ENCODE measurements around the gene HCFC1R1.

The HCFC1R1 gene

DNA sequence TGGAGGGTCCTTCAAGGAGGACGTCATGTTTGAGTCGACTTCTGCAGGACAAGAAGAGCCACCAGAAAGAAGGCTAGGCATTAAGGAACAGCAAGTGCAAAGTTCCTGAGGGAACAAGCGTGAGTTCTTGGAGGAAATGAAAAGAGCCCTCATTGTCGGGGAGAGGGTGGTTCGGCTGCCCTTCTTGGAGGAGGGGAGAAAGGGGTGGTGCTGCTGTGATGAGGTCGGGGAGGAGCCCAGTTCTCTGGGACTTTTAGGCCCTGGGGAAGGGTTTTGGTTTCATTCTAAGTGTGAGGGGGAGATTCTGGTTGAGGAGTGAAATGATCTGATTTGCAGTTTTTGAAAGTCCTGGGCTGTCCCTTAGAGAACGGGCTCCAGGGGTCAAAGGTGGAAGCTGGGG, 8.9 kb upstream of the HCFC1R1 start:
- DNase-seq = no peak

DNA sequence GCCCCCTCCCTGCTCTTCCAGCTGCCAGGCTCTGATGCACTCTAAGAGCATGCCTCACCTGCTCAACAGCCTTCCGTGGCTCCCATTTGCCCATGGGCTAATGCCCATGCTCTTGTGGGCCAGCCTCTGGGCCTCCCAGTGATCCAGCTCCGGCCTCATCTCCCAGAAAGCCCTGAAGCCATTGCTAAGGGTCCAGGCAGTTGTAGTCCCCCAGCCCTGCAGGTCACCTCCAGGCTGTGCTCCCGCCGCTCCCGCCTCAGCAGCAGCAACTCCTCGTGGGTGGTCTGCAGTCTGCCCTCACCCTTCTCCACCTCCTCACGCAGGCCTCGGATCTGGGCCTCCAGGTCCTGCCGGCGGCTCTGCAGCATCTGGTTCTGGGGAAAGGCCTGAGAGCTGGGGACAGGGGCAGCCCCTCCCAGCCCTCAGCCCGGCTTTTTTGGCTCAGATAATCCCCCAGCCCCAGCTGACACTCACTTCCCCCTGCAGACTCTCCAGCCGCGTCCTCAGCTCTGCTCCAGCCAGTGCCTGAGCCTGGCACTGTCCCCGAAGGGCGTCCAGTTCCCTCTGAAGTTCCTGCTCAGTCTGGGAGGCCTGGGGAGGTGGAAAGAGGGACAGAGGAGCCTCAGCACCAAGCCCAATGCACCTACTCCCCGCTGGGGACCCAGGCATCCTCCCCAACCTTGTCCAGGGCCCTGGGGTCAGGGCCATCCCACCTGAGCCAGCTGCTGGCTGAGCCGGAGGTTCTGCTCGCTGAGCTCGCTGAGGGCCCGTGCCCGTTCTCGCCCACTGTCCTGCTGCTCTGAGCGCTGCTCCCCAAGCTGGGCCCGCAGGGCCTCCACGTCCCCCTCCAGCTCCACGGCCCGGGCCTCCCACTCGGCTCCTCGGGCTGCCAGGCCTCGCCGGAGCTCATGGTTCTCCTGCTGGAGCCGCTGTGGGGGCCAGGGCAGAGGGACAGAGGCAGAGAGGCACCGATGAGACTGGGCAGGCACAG, 6.8 kb upstream of the HCFC1R1 start:
- no peak for DNase-seq

DNA sequence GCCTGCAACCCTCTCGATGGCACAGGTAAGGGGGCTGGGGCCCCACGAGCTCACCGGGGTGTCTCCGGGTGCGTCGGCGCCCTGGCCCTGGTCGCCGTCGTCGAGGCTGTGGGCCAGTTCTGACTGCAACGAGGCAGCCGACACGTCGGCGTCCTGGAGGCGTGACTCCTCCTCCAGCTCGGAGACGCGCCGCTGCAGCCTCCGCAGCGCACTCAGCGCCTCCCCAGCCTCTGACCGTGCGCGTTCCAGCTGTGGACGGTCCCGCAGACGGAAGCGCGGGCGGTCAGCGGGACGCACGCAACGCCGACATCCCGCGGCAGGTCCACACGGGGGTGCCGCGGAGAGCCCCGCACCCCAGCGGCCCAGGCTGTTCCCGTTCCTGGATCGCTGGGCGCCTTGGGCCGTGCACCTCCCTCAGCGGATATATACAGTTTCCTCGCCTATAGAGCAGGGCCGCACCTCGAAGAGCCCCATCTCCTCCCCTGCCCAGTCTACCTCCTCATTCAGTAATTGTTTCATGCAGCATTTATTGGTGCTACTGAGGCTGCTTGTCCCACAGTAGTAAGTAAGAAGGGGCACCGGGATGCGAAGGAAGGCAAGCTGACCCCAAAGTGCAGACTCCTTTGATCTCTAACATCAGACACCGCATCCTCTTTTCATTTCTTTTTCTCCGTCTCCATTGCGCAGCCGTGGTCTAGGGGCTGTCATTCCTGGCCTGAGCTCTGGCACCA, 5.9 kb upstream of the HCFC1R1 start:
- DNase-seq = peak in 1 of 4 experiments; percentile 24

DNA sequence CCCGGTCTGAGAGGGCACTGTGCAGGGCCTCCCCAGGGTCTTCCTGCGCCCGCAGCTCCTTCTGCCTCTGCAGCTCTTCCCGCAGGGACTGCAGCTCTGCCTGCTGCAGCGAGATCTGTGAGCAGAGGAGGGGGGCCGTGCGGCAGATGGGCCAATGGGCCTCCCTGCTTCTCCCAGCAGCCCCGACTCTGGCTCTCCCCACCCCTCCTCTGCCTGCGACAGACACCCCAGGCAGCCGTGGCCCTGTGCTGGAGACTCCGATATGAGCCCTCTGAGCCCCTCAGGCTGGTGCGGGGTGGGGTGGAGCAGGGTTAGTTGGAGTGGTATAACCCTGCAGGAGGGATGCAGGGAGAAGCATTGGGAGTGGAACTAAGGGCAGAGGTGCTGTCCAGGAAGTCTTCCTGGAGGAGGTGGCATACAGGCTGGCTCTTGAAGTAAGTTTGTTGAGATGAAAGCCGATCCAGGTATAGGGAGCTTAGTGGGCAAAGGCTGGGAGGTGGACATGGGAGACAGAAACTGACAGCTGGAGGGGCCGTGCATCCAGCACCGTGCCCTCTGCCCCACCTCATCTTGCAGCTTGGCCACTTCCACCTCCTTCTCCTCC, 5.1 kb upstream of the HCFC1R1 start:
- DNase-seq = no peak

DNA sequence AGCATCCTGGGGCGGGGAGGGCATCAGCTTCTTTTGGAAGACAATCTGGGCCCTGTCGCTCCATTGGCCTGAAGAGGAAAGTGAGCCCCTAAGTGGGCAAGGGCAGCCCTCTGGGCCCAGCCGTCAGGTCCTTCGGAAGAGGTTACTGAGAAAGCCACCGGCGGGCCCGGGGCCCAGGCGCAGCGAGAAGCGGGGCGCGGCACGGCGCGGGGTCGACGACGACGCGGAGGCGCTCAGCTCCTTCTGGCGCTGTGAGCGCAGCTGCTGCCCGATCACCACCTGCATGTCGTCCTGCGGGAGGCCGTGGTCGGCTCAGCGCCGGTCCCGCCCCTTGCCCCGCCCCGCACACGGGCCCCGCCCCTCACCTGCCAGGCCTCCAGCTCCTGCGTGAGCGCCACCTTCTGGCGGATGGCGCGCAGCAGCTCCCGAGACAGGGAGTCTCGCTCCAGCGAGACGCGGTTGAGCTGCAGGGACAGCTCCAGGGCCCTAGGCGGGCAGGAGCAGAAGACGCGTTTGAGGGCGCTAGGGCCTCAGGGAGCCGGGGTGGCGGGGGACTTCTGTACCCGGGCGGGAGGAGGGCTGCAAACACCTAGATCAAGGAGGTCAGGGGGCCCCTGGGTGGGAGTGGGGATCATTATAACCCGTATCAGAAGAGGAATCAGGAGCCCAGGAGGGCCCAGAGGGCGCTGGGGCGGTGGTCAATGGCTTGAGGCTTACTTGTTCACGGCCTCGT, 4.4 kb upstream of the HCFC1R1 start:
- peak; percentile 75 to 82 (median 76) for DNase-seq

DNA sequence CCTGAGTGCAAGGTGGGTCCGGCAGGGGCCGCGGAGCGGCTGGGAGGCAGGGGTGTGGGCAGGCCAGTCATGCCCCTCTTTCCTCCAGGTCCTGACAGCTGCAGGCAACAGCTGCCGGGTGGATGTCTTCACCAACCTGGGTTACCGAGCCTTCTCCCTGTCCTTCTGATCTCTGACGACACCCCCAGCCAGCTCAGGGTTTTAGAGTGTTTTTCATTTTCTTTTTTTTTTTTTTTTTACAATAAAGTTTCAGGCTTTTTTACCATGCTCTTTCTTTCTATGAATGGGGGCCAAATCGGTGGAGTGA, 3.7 kb upstream of the HCFC1R1 start:
- no peak for DNase-seq

DNA sequence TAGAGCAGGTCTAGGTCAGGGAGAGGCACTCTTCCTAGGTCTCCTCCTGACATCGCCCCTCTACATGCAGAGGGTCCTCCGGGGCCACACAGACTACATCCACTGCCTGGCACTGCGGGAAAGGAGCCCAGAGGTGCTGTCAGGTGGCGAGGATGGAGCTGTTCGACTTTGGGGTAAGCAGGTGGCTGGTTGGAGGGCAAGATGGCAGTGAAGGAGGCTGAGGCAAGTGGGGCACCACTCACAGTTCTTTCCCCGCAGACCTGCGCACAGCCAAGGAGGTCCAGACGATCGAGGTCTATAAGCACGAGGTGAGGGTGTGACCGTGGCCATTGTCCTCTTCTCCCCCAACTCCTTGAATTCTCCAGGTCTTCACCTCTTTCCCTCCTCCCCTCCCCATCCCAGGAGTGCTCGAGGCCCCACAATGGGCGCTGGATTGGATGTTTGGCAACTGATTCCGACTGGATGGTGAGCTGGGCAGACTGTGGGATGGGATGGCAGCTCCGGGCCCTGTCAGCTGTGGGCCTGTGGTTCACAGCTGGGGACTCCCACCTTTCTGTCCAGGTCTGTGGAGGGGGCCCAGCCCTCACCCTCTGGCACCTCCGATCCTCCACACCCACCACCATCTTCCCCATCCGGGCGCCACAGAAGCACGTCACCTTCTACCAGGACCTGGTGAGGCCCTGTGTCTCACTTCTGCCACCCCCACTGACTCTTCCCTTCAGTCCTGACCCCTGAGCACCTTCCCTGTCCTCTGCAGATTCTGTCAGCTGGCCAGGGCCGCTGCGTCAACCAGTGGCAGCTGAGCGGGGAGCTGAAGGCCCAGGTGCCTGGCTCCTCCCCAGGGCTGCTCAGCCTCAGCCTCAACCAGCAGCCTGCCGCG, 3.1 kb upstream of the HCFC1R1 start:
- no peak for DNase-seq

DNA sequence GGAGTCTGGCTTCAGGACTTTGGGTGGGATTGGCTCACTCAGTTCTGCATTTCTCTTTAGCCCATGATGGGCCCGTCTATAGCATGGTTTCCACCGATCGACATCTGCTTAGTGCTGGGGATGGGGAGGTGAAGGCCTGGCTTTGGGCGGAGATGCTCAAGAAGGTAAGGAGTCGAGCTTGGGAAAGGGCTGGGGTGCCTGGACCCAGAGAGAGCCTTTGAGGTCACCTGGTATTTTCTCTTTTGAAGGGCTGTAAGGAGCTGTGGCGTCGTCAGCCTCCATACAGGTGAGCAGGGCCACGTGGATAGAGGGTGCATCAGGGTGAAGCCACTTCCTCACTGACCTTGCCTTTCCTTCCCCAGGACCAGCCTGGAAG, 2.2 kb upstream of the HCFC1R1 start:
- no peak for DNase-seq

DNA sequence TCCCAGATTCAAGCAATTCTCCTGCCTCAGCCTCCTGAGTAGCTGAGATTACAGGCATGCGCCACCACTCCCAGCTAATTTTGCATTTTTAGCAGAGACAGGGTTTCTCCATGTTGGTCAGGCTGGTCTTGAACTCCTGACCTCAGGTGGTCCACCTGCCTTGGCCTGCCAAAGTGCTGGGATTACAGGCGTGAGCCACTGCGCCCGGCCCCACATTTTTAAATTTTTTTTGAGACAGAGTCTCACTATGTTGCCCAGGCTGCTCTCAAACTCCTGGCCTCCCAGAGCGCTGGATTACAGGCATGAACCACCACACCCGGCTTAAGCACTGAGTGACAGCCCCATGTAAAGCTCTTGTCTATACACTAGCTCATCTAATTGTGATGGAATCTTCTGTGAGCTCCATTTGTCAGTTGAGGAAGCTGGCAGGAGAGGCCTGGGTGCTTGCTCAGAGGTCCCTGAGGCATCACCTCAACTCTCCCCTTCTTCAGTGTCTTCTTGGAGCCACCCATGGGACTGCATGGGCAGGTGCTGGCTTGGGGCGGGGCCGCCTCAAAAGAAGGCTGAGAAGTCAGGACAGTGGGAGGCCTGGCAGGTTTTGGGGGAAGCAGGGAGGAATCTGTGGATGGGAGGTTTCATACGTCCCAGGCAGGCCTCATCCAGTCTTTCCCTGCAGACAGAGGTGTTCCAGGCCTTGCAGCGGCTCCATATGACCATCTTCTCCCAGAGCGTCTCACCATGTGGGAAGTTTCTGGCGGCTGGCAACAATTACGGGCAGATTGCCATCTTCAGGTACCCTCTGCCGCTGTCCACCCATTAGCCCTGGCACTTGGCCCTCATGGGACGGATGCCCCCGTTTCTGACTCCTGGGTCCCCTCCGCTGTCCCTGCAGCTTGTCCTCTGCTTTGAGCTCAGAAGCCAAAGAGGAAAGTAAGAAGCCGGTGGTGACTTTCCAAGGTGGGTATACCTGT, 1.6 kb upstream of the HCFC1R1 start:
- DNase-seq = no peak

DNA sequence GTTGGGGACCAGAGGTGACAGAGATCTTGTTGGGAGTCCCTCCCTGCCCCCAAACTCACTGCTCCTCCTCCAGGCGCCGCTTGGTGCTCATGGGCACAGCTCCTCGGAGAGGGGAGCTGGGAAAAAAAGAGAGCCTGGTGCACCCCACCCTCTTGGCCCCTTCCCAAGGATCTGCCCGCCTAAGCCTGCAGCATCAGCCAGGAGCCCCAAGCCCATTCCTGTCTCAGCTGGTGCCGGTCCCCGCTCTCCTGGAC, 400 bp downstream of the HCFC1R1 start:
- no peak for DNase-seq

DNA sequence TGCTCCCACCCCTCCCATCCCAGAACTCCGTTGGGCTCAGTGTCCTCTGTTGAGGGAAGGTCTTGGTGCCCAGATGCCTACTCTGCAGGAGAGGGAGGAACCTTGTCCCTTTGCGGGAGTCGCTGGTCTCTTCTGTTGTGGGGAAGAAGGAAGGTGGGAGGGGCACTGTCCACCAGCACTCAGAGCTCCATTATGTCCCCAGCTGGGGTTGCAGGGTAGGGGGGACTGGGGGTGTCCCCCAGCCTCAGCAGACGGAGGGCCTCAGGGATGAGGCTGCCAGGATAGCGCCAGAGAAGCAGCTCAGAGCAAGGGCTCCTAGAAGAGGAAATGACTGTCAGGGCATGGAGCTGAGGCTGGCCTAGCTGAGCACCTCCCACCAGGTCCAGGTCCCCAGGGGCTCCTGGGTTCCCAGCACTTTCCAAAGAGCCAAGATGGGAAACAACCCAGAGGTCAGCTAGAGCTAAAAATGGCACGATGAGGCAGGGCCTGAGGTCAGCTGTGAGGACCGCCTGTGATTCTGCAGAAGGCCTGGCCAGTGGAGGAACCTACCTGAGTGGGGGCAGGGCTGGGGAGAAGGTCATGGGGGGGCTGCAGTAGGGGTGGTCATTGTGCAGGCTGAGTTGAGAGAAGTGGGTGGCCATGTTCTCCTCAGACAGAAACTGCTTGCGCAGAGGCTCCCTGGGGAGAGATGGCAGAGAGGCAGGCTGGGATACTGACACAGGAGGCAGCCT, 893 bp downstream of the HCFC1R1 start:
- DNase-seq = no peak

DNA sequence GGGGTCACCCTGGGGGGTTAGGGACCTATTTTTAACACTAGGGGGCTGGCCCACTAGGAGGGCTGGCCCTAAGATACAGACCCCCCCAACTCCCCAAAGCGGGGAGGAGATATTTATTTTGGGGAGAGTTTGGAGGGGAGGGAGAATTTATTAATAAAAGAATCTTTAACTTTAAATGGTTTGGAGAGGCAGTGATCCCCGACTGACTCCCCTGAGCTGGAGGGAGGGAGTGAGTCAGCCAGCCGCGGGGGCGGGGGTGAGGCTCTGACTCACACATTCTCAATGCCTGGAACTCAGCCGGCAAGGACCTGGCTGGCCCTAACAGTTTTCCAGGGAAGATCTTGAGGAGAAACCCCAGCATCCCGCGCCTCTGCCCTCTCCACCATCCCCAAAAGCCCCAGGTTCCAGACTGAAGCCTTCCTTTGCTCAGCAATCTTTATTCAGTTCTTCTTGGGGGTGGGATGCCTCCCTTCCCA, 1.5 kb downstream of the HCFC1R1 start:
- peak; percentile 67 to 80 (median 70) for DNase-seq

DNA sequence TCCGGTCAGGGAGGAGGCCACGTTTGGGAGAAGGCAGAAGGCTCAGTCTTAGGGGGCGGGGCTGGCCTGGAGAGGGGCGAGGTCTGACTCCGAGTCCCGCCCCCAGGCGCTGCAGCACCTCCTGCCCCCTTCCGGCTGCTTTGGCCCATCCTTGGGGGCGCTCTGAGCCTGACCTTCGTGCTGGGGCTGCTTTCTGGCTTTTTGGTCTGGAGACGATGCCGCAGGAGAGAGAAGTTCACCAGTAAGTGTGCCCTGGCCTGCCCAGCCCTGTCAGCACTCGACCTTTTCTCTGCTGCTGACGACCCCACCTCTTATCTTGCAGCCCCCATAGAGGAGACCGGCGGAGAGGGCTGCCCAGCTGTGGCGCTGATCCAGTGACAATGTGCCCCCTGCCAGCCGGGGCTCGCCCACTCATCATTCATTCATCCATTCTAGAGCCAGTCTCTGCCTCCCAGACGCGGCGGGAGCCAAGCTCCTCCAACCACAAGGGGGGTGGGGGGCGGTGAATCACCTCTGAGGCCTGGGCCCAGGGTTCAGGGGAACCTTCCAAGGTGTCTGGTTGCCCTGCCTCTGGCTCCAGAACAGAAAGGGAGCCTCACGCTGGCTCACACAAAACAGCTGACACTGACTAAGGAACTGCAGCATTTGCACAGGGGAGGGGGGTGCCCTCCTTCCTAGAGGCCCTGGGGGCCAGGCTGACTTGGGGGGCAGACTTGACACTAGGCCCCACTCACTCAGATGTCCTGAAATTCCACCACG, 2.1 kb downstream of the HCFC1R1 start:
- DNase-seq = peak; percentile 25 to 55 (median 34)

DNA sequence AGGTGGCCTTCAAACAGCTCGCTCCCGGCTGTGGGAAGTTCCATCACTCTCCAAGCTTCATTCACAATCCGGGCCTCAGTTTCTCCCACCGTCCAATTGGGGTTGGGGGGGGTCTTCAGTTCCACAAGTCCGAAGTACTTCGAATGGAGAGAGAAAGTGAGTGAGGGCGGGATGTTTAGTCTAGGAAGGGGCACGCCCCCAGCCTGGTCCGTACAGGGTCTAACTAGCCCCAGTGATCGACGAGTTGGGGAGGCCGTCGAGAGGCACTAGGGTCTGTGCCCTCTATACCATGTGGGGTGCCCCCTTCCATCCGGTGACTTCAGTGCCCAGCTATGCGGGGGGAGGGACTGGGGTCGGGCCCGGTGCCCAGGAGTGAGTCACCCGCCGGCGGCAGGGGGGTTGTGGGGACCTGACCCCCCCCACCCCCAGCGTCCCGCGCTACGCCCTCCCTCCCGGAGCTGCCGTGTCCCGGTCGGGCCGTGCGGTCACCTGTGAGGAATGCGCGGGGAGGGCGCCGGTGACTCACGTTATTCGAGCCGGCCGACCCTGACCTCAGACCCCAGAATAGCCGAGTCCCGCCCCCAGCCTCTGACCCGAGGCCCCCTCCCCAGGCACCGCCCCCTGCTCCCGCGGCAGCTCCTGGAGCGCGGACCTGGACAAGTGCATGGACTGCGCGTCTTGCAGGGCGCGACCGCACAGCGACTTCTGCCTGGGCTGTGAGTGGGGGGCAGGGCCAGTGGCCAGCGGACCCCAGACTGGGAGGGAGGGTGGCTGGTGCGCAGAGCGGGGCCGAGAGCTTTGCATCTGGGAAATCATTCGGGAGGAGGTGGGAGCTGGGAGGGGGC, 2.9 kb downstream of the HCFC1R1 start:
- peak in 2 of 4 experiments; percentile 34 to 40 for DNase-seq

DNA sequence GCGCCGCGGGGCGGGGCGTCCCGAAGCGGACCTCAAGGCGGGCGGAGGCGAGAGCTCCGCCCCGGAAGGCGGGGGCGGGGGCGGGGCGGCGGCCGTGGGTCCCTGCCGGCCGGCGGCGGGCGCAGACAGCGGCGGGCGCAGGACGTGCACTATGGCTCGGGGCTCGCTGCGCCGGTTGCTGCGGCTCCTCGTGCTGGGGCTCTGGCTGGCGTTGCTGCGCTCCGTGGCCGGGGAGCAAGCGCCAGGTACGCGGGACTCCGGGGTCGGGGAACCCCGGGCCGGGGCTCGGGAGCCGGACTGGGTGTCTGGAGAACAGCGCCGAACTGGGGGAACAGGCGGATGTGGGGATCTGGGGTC, 3.5 kb downstream of the HCFC1R1 start, which contains the start of gene TNFRSF12A:
TSS of gene TNFRSF12A (plus strand) at position 122 of the 357 bp plus-strand sequence. CDS start at position 152, 30 bp downstream.
- peak; percentile 31 to 38 (median 36) for DNase-seq

DNA sequence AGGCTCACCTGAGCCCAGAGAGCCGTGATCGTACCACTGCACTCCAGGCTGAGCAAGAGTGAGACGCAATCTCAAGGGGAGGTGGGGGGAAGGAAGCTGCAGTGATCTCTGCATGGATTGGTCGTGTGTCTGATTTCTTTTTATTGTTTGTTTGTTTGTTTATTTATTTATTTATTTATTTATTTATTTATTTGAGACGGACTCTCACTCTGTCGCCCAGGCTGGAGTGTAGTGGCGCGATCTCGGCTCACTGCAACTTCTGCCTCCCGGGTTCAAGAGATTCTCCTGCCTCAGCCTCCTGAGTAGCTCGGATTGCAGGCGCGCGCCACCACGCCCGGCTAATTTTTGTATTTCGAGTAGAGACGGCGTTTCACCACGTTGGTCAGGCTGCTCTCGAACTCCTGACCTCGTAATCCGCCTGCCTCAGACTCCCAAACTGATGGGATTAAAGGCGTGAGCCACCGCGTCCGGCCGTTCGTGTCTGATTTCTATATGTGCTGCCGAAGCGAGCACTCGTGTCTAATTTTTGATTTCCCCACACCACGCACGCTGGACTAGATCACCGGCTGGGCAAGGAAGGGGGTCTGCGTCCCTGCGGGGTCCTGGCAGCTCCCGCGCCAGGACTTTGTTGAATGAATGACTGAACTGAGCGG, 4.0 kb downstream of the HCFC1R1 start:
- no peak for DNase-seq

DNA sequence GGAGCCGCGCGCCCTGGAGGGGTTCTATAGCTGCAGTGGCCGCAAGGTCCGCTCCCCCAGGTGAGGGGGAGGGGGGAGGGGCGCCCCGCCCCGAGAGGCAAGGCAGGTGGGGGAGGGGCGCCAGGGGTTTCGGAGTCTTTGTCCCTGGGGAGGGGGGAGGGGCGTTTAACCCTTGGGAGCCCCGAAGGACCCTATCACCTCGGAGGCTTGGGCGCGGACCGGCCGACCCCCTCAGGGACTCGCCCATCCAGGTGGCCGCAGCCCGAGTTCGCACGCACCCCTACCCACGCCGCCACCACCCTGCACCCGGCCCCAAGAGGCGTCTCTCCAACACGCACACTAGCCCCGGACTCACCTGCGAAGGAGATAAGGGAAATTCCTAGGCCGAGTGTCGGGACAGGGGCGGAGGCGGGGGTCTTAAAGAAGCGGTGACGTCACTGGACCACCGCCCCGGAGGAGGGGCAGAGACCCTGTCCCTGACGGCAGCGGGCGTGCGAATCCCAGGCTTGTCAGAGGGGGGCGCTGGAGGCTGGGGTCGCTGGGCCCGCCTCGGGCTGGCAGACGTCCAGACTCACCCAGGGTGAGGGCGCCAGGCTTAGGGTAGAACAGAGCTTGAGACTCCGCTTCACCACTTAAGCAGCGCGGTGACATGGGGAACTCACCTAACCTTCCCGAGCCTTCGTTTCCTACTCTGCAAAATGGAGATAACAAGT, 5.8 kb downstream of the HCFC1R1 start, which contains the start of gene CLDN6:
TSS of gene CLDN6 (minus strand) at position 390 of the 713 bp plus-strand sequence. CDS start 2,162 bp downstream, outside the sequence.
- DNase-seq = no peak
